Transverse colon (tissue), 4 donors: ENCODE data around the gene MON2.

Source experiments
- CTCF ChIP-seq, 5 experiments: fragments of 200-600 bp in 3 of 5; fragments of 450-650 bp in 2 of 5; sonication (generic) in 3 of 5; IDR thresholded peaks; 1 replicate in 2 of 5; 2 replicates in 3 of 5; pipeline ENCODE4 v1.5.1; 2016 to 2017; ENCODE audit warnings: antibody characterized with exemption in 5 of 5, inconsistent platforms in 3 of 5, mild to moderate bottlenecking in 2 of 5, moderate library complexity in 1 of 5
- POLR2AphosphoS5 ChIP-seq, 3 donors: sonication (generic); formaldehyde crosslinking; IDR thresholded peaks; one replicate each; pipeline ENCODE4 v1.6.1; 2016; ENCODE audit warnings: antibody characterized with exemption in 3 of 3

- TF ChIP-seq CTCF (IDR thresholded peaks at IDR 0.05) (no peak), POLR2AphosphoS5 (IDR thresholded peaks at IDR 0.05) (no peak)
These were observed 73.7 kb downstream of the MON2 start for GRCh38 chr12:62540354-62540753.
